Breast epithelium (tissue), 4 donors: Measurements from ENCODE around the gene MMP15. TPM values are rescaled to one million over a fixed set of nuclear protein-coding genes. Genes with fewer than 3 reads are reported as not detected.
"Not testable (repeated sequence)": the region's sequence is repeated elsewhere in the genome, so short reads cannot be mapped to it uniquely, and the experiment has no call there.

Experiments used
- DNase-seq, 2 donors: peaks; one replicate each; pipeline ENCODE4 v3.0.0-alpha.2; 2019; ENCODE audit warnings: low spot score in 2 of 2
- H3K27ac ChIP-seq, 2 donors: fragments of 200-600 bp; sonication (generic) in 1 of 2; one replicate each; pipeline ENCODE4 v1.5.1; 2016 to 2019; ENCODE audit warnings: mild to moderate bottlenecking in 1 of 2
- H3K27me3 ChIP-seq, 2 donors: fragments of 200-600 bp; sonication (generic) in 1 of 2; one replicate each; pipeline versions ENCODE4 v1.5.1 to v1.6.0; 2017 to 2019; ENCODE audit warnings: control low read depth in 1 of 2, mild to moderate bottlenecking in 1 of 2
- H3K36me3 ChIP-seq: fragments of 200-600 bp; one replicate; pipeline ENCODE4 v1.5.1; 2019
- H3K4me1 ChIP-seq, 2 donors: fragments of 200-600 bp; sonication (generic); one replicate each; pipeline ENCODE4 v1.5.1; 2016 to 2019; ENCODE audit warnings: control low read depth in 1 of 2
- H3K4me3 ChIP-seq, 3 donors: fragments of 200-600 bp; sonication (generic); 1 replicate in 2 of 3; 2 replicates in 1 of 3; pipeline ENCODE4 v1.5.1; 2016 to 2019; ENCODE audit warnings: mild to moderate bottlenecking in 3 of 3, moderate library complexity in 2 of 3
- H3K9me3 ChIP-seq, 2 donors: fragments of 200-600 bp; sonication (generic) in 1 of 2; one replicate each; pipeline ENCODE4 v1.5.1; 2016 to 2019; ENCODE audit warnings: control low read depth in 1 of 2
- CTCF ChIP-seq, 3 donors: fragments of 450-650 bp; IDR thresholded peaks; one replicate each; pipeline ENCODE4 v1.5.1; 2016 to 2017; ENCODE audit warnings: antibody characterized with exemption in 3 of 3, mild to moderate bottlenecking in 3 of 3, moderate library complexity in 3 of 3
- POLR2A ChIP-seq: fragments of 450-650 bp; IDR thresholded peaks from one replicate; pipeline ENCODE4 v1.6.1; 2016; ENCODE audit warnings: antibody characterized with exemption, mild to moderate bottlenecking, moderate library complexity
- POLR2AphosphoS5 ChIP-seq, 3 donors: sonication (generic); formaldehyde crosslinking; IDR thresholded peaks; one replicate each; pipeline ENCODE4 v1.6.1; 2017; ENCODE audit warnings: antibody characterized with exemption in 3 of 3
- intact Hi-C: fragments of 100-400 bp; cut with DNase I; formaldehyde crosslinking; loops from one replicate; pipeline ENCODE4 v1.15.1; 2023; ENCODE audit warnings: low total_unique reads
- total RNA-seq, 3 donors: library from RNA; depleted of rRNA; stranded (reverse); fragments of >200 nt; gene quantifications; one replicate each; pipeline ENCODE4 v1.1.0, GENCODE V29; 2016

Gene MMP15
- total RNA-seq, 3 donors from 2014 or later, result 4.6 to 5.3 (median 4.8) TPM

DNA sequence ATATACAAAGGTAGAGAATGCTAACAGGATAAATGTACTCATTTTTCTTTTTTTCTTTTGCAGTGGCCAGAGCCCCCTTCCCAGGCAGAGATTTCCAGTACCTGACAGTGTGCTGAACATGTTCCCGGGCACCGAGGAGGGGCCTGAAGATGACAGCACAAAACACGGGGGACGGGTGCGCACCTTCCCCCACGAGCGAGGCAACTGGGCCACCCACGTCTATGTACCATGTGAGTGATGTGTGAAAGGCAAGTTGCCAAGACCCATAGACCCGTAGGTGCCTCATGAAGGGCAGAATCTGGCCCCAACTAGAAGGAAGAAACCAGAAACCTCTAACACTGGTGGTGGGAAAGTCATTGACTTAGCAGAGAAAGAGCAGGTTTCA lies 23.1 kb upstream of the MMP15 start:
- H3K27me3 ChIP-seq, result no peaks in the 10 kb centered on the region
- TF ChIP-seq POLR2A (no peak), POLR2AphosphoS5 (IDR thresholded peaks at IDR 0.05) (no peak), CTCF (IDR thresholded peaks at IDR 0.05) (no peak)
- no peaks in the 10 kb centered on the region for H3K9me3 ChIP-seq
- no peak overlapping the region for H3K27ac ChIP-seq
- H3K4me1 ChIP-seq, result no peaks in the 10 kb centered on the region
- H3K4me3 ChIP-seq, result no peak overlapping the region
- H3K36me3 ChIP-seq, result peaks cover 5% of the 10 kb centered on the region
- DNase-seq, result no peak
- intact Hi-C loops, result loop anchor here (5.0 kb wide), 1 partner anchor 100 kb away; no protein-coding TSS in a partner anchor

DNA sequence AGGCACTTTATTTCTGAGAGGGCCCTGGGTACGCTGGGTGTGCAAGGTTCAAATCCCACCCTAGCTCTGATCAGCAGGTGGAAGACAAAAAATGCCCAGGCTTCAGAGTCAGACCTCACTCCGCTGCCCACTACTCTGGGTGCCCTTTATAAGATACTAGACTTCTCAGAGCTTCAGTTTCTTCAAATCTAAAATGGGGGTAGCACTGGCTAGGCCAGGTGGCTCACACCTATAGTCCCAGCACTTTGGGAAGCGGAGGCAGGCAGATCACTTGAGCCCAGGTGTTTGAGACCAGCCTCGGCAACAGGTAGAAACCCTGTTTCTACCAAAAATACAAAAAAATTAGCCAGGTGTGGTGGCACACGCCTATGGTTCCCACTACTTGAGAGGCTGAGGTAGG lies 22.6 kb upstream of the MMP15 start:
- H3K27me3 ChIP-seq, result no peaks in the 10 kb centered on the region
- no peaks in the 10 kb centered on the region for H3K4me1 ChIP-seq
- TF ChIP-seq POLR2A (no peak), POLR2AphosphoS5 (IDR thresholded peaks at IDR 0.05) (no peak), CTCF (IDR thresholded peaks at IDR 0.05) (no peak)
- H3K4me3 ChIP-seq, result no peak overlapping the region
- H3K27ac ChIP-seq, result no peak overlapping the region
- H3K9me3 ChIP-seq, result no peaks in the 10 kb centered on the region
- H3K36me3 ChIP-seq, result no peaks in the 10 kb centered on the region
- no peak for DNase-seq
- intact Hi-C loops, result loop anchor here (5.0 kb wide), 1 partner anchor 101 kb away; no protein-coding TSS in a partner anchor

DNA sequence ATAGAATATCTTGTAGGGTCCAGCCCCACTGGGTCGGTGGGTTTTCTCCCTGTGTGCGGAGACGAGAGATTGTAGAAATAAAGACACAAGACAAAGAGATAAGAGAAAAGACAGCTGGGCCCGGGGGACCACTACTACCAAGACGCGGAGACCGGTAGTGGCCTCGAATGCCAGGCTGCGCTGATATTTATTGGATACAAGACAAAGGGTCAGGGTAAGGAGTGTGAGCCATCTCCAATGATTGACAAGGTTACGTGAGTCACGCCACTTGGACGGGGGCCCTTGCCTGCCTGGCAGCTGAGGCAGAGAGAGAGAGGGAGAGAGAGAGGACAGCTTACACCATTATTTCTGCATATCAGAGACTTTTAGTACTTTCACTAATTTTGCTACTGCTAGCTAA lies 20.8 kb upstream of the MMP15 start:
- H3K27ac ChIP-seq, H3K36me3 ChIP-seq, H3K4me3 ChIP-seq, H3K27me3 ChIP-seq, DNase-seq, H3K4me1 ChIP-seq, H3K9me3 ChIP-seq: not testable (repeated sequence)
- intact Hi-C loops, result loop anchor here (5.0 kb wide), 1 partner anchor 102 kb away; no protein-coding TSS in a partner anchor

DNA sequence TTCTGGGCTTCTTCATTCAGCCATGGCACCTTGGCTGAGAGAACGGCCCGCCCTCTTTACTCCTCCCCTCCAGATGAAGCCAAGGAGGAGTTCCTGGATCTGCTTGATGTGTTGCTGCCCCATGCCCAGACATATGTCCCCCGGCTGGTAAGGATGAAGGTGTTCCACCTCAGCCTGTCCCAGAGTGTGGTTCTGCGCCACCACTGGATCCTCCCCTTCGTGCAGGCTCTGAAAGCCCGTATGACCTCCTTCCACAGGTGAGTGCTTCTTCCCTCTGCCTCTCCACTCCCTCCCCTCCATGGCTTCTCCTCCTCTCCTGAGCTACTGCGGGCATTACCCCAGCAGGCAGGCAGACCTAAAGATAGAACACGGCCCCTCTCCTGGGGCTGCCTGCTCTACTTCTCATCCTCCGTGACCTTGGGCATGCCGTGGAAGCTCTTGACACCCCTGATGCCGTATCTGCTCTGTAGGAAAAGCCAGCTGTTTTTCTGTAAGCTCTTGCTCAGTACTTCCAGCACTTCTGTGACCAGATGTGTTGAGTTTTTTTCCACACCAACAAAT lies 15.6 kb upstream of the MMP15 start:
- TF ChIP-seq CTCF (IDR thresholded peaks at IDR 0.05), result no peak
- TF ChIP-seq POLR2AphosphoS5 (IDR thresholded peaks at IDR 0.05), result no peak
- no peak for TF ChIP-seq POLR2A
- Histone ChIP-seq H3K36me3 (no peaks in the 10 kb centered on the region), H3K4me1 (no peaks in the 10 kb centered on the region), H3K27ac (no peak overlapping the region), H3K4me3 (no peak overlapping the region), H3K9me3 (no peaks in the 10 kb centered on the region), H3K27me3 (no peaks in the 10 kb centered on the region)
- no peak for DNase-seq
- intact Hi-C loops, result no loop called here

DNA sequence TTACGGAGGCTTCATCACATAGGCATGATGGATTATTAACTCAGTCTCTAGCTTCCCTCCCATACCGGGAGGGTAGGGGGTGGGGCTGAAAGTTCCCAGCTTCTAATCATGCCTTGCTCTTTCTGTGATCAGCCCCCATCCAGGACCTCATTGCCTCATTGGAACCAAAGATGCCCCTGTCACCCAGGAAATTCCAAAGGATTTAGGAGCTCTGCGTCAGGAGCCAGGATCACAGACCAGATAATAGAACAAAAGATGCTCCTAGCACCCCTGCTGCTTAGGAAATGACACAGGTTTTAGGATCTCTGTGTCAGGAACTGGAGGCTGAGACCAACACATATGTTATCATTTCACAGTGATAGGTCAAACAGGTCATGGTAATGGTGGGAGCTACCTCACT lies 14.7 kb upstream of the MMP15 start:
- Histone ChIP-seq H3K36me3 (no peaks in the 10 kb centered on the region), H3K4me1 (no peaks in the 10 kb centered on the region), H3K4me3 (no peak overlapping the region), H3K27me3 (no peaks in the 10 kb centered on the region), H3K9me3 (no peaks in the 10 kb centered on the region), H3K27ac (no peak overlapping the region)
- TF ChIP-seq CTCF (IDR thresholded peaks at IDR 0.05) (no peak), POLR2AphosphoS5 (IDR thresholded peaks at IDR 0.05) (no peak), POLR2A (no peak)
- no peak for DNase-seq
- intact Hi-C loops, result no loop called here

- H3K4me3 ChIP-seq, result no peak overlapping the region
- H3K27ac ChIP-seq, result no peak overlapping the region
- H3K27me3 ChIP-seq, result no peaks in the 10 kb centered on the region
- no peaks in the 10 kb centered on the region for H3K9me3 ChIP-seq
- no peak for TF ChIP-seq POLR2A
- TF ChIP-seq CTCF (IDR thresholded peaks at IDR 0.05), result no peak
- no peak for TF ChIP-seq POLR2AphosphoS5 (IDR thresholded peaks at IDR 0.05)
- no peaks in the 10 kb centered on the region for H3K36me3 ChIP-seq
- DNase-seq, result no peak
- intact Hi-C loops, result no loop called here
- H3K4me1 ChIP-seq, result no peaks in the 10 kb centered on the region
Measured at GRCh38 chr16:58011652-58012051, 13.9 kb upstream of the MMP15 start.
